ENCODE results near the gene HYCC2.
"Not testable (repeated sequence)": the region's sequence is repeated elsewhere in the genome, so short reads cannot be mapped to it uniquely, and the experiment has no call there.

The HYCC2 gene

DNA sequence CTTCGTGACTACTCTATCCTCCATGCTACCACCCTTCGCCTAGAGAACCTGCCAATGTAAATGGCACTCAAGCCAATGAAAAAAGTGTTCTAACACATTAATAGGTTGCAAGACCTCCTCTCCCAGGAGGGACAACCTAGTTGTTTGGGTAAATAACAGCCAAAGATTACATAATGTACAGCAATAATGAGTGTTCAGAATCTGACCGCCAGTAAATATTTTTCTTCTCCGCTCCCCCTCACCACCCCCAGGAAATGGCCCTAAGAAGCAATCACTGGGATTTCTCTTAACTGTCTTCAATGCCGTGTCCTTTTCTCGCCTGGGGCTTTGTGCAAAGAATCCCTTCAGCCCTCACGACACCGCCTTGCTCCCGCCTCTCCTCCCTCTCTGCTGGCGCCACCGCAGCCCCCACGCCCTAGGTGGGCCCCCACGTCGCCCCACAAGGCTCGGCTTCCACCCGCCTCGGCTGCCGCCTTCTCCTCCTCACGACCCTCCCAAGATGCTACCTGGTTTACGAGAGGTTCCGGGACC lies 458 bp downstream of the HYCC2 start:
- Histone ChIP-seq H3K27ac (peak overlapping the region; percentile 36; the same call in 1 of the 2 replicates), H3K36me3 (ENCODE audit: insufficient read depth) (no peaks in the 10 kb centered on the region), H3K4me2 (peak overlapping the region; percentile 87), H3K4me1 (ENCODE audit: low read depth, poor library complexity, severe bottlenecking) (peaks cover 75% of the 10 kb centered on the region), H3K27me3 (ENCODE audit: insufficient read depth, low read depth) (no peaks in the 10 kb centered on the region), H3K79me2 (ENCODE audit: insufficient read depth, low read depth) (peaks cover 92% of the 10 kb centered on the region), H3K9ac (peak overlapping the region; percentile 35; the same call in 1 of the 2 replicates), H2AFZ (ENCODE audit: low read depth) (peak overlapping the region; percentile 62), H3K4me3 (IDR thresholded peaks at IDR 0.05; ENCODE audit: insufficient read depth, low read depth, low read length) (no peak overlapping the region), H4K20me1 (ENCODE audit: insufficient read depth) (no peaks in the 10 kb centered on the region)
- TF ChIP-seq, protein P1, sequence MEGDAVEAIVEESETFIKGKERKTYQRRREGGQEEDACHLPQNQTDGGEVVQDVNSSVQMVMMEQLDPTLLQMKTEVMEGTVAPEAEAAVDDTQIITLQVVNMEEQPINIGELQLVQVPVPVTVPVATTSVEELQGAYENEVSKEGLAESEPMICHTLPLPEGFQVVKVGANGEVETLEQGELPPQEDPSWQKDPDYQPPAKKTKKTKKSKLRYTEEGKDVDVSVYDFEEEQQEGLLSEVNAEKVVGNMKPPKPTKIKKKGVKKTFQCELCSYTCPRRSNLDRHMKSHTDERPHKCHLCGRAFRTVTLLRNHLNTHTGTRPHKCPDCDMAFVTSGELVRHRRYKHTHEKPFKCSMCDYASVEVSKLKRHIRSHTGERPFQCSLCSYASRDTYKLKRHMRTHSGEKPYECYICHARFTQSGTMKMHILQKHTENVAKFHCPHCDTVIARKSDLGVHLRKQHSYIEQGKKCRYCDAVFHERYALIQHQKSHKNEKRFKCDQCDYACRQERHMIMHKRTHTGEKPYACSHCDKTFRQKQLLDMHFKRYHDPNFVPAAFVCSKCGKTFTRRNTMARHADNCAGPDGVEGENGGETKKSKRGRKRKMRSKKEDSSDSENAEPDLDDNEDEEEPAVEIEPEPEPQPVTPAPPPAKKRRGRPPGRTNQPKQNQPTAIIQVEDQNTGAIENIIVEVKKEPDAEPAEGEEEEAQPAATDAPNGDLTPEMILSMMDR (conservative IDR thresholded peaks at IDR 0.05; ENCODE audit: low read depth, low read length) = no peak

DNA sequence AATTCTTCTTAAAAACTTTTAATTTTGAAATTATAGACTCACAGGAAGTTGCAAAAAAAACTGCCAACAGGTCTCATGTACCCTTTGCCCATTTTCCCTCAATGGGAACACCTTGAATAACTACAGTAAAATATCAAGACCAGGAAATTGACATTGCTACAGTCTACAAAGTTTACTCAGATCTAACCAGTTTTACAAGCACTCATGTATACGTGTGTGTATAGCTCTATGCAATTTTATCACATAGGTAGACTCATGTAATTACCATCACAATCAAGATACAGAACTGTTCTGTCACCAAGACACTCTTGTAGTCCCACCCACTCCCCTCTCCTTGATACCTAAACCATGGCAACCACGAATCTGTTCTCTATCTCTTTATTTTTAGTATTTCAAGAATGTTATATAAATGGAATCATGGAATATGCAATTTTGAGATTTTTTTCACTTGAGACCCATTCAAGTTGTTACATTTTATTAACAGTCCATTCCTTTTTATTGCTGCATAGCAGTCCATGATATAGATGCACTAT lies 6.6 kb downstream of the HYCC2 start:
- peaks cover 89% of the 10 kb centered on the region for H3K79me2 ChIP-seq (ENCODE audit: insufficient read depth, low read depth)

DNA sequence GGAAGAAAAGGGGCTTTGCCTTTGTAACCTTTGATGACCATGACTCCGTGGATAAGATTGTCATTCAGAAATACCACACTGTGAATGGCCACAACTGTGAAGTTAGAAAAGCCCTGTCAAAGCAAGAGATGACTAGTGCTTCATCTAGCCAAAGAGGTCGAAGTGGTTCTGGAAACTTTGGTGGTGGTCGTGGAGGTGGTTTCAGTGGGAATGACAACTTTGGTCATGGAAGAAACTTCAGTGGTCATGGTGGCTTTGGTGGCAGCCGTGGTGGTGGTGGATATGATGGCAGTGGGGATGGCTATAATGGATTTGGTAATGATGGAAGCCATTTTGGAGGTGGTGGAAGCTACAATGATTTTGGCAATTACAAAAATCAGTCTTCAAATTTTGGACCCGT lies 8.0 kb downstream of the HYCC2 start:
- H3K27me3 ChIP-seq (ENCODE audit: insufficient read depth, low read depth); H3K9ac ChIP-seq; H4K20me1 ChIP-seq (ENCODE audit: insufficient read depth); H3K27ac ChIP-seq; H2AFZ ChIP-seq (ENCODE audit: low read depth); H3K4me3 ChIP-seq (IDR thresholded peaks at IDR 0.05; ENCODE audit: insufficient read depth, low read depth, low read length); H3K4me2 ChIP-seq; H3K36me3 ChIP-seq (ENCODE audit: insufficient read depth): not testable (repeated sequence)
- peaks cover 62% of the 10 kb centered on the region for H3K4me1 ChIP-seq (ENCODE audit: low read depth, poor library complexity, severe bottlenecking)
- peaks cover 90% of the 10 kb centered on the region for H3K79me2 ChIP-seq (ENCODE audit: insufficient read depth, low read depth)

More for the DNA sequence above, 6.6 kb downstream of the HYCC2 start:
- Histone ChIP-seq H3K27me3 (ENCODE audit: insufficient read depth, low read depth) (no peaks in the 10 kb centered on the region), H3K4me1 (ENCODE audit: low read depth, poor library complexity, severe bottlenecking) (peaks cover 63% of the 10 kb centered on the region), H3K4me2 (no peak overlapping the region), H4K20me1 (ENCODE audit: insufficient read depth) (no peaks in the 10 kb centered on the region), H2AFZ (ENCODE audit: low read depth) (no peak overlapping the region), H3K9ac (no peak overlapping the region), H3K27ac (no peak overlapping the region), H3K4me3 (IDR thresholded peaks at IDR 0.05; ENCODE audit: insufficient read depth, low read depth, low read length) (no peak overlapping the region), H3K36me3 (ENCODE audit: insufficient read depth) (no peaks in the 10 kb centered on the region)
- TF ChIP-seq, protein P1 (conservative IDR thresholded peaks at IDR 0.05; ENCODE audit: low read depth, low read length) = no peak

DNA sequence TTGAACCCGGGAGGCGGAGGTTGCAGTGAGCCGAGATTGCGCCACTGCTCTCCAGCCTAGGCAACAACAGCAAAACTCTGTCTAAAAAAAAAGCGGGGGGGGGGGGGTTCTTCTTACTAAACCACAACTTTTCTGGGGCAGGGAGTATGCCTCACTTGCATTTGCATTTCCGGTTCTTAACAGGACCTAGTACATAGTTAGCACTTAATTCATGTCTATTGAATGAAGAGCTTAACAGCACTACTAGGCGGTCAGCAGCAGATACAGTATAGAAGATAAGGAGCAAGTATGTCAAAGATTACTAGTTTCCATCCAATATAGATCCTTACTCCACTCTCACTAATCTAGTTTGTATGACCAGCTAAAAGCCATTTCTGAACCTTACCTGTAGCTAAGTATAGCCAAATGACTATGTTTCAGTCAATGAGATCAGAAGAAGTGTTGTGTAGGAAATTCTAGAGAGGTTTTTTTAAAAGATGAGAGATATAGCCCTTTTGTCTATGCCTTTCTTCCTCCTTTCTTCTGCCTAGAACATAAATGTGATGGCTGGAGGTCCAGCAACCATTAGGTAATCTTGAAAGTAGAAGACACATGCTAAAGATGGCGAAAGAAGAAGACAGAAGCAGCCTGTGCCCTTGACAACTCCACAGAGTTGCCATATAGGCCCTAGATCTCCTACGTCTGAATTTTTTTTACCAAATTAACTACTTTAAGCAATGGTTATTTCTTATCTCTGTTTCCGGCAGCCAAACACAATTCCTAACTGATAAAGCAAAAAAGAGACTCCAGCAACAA lies 11.3 kb downstream of the HYCC2 start:
- Histone ChIP-seq H3K36me3 (ENCODE audit: insufficient read depth) (no peaks in the 10 kb centered on the region), H3K4me1 (ENCODE audit: low read depth, poor library complexity, severe bottlenecking) (peaks cover 63% of the 10 kb centered on the region), H3K27me3 (ENCODE audit: insufficient read depth, low read depth) (no peaks in the 10 kb centered on the region), H3K4me3 (IDR thresholded peaks at IDR 0.05; ENCODE audit: insufficient read depth, low read depth, low read length) (no peak overlapping the region), H3K79me2 (ENCODE audit: insufficient read depth, low read depth) (peaks cover 89% of the 10 kb centered on the region), H3K27ac (no peak overlapping the region), H3K4me2 (peak overlapping the region; percentile 10; the same call in 1 of the 2 replicates), H2AFZ (ENCODE audit: low read depth) (no peak overlapping the region), H4K20me1 (ENCODE audit: insufficient read depth) (no peaks in the 10 kb centered on the region), H3K9ac (no peak overlapping the region)
- TF ChIP-seq, protein P1 (conservative IDR thresholded peaks at IDR 0.05; ENCODE audit: low read depth, low read length) = no peak

DNA sequence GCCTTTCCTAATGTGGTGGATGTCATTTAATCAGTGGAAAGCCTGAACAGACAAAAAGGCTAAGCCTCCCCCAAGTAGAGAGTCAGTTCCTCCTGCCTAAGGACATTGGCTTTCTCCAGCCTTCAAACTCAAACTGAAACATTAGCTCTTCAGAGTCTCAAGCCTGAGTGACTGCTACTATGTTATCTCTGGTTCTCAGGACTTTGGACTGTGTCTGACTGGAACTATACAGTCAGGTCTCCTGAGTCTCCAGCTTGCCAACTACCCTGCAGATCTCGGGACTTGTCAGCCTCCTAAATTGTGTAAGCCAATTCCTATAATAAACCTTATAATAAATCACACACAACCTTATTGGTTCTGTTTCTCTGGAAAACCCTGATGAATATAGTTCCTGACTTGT lies 12.6 kb downstream of the HYCC2 start:
- no peak overlapping the region for H3K4me3 ChIP-seq (IDR thresholded peaks at IDR 0.05; ENCODE audit: insufficient read depth, low read depth, low read length)
- TF ChIP-seq, protein P1 (conservative IDR thresholded peaks at IDR 0.05; ENCODE audit: low read depth, low read length) = no peak
- no peak overlapping the region for H3K27ac ChIP-seq
- no peak overlapping the region for H3K4me2 ChIP-seq
- H3K79me2 ChIP-seq (ENCODE audit: insufficient read depth, low read depth) = peaks cover 94% of the 10 kb centered on the region
- no peak overlapping the region for H2AFZ ChIP-seq (ENCODE audit: low read depth)
- H3K27me3 ChIP-seq (ENCODE audit: insufficient read depth, low read depth) = no peaks in the 10 kb centered on the region
- no peaks in the 10 kb centered on the region for H3K36me3 ChIP-seq (ENCODE audit: insufficient read depth)
- no peak overlapping the region for H3K9ac ChIP-seq
- H4K20me1 ChIP-seq (ENCODE audit: insufficient read depth) = no peaks in the 10 kb centered on the region
- peaks cover 63% of the 10 kb centered on the region for H3K4me1 ChIP-seq (ENCODE audit: low read depth, poor library complexity, severe bottlenecking)

Measured in KMS-11 (cell line).